Right forelimb (tissue), 1 donor: ENCODE measurements around the gene TIA1.
A peak's percentile ranks its signal among the peaks of the same experiment; 100 is the strongest.
"Not testable (repeated sequence)": the region's sequence is repeated elsewhere in the genome, so short reads cannot be mapped to it uniquely, and the experiment has no call there.

ENCODE experiments used
- DNase-seq: peaks from one replicate; pipeline ENCODE4 v3.0.0-alpha.2; 2018

The TIA1 gene

DNA sequence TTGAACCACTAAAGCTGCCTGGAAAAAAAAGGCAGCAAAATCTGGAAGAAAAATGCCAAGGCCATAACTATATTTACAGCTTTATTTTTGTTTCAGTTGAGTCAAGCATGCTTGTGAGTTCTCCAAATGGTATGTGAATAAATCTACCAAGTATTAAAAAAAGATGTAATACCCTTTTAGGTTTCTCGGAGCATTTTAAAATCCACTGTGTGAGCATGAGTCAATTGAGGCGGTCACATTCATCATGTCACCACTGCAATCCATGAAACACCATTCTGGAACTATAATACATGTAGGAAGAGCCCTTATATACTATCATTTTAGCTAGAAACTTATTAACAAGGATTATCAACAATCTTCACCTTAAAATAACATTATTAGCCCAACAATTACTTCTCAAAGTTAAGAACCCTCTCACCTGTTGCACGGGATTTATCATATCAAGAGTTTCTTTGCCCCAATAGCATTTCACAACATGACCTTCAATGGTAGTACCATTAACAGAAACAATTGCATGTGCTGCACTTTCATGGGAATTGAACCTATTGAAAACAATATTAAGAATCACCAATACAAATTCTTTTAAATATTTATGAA, 33.4 kb downstream of the TIA1 start:
- DNase-seq, result no peak

DNA sequence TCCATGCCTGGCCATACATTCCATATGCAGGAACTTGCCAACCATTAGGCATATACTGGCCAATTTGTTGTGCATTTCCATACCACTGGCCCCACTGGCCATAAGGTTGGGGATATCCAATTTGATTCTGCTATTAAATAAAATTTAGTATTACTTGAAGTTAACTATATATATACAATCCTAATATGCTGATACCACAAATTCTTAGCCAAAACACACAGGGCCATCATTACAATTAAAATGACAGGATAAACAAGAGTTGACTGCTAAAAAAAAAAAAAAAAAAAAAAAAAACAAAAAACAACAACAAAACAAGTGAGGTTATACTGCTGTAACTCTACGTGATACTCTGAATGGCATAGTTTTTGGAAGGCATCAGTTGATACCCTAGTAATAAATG, 34.1 kb downstream of the TIA1 start:
- DNase-seq, result no peak

DNA sequence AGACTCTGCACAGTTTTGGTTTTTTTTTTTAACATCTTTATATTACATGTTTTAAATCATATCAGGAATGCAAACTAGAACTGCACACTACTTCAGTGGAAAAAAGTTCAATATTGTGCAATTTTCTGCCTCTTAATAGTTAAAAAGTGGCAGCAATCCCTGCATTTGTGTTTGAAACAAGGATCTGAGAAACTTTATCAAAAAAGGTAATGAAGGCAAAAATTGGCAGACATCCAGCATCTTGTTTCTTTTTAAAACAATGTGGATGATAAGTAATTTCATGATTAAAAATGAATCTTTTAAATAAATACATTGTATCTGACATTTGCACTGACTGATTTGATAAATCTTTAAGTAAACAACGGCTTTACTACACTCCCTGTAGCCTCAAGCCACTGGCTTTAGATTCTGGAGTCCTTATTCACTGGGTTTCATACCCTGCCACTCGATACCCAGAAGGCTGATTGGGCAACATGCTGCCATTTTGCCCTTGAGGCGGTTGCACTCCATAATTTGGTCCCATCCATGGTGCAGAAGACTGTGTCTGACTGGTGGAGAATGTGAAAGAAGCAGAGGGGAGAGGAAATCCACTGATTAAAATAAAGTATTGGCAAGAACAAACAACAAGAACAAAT, 36.0 kb downstream of the TIA1 start:
- DNase-seq, result no peak

DNA sequence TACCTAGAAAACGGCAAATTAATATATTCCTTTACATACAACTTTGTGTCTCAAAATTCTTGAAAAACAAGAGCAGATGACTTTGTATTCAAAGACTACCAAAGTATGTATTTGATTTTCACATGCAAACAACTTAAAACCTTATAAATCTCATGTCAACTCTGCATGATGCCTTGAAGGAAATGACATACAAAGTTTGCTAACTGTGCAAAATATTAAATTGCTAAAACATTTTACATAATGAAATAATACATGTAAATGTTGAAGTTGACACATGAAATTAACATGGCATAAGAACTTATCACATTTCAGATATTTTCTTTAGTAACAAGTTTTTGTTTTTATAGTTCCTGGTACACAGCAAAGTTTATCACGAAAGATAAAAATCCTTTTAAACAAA, 36.8 kb downstream of the TIA1 start:
- DNase-seq, result no peak

DNA sequence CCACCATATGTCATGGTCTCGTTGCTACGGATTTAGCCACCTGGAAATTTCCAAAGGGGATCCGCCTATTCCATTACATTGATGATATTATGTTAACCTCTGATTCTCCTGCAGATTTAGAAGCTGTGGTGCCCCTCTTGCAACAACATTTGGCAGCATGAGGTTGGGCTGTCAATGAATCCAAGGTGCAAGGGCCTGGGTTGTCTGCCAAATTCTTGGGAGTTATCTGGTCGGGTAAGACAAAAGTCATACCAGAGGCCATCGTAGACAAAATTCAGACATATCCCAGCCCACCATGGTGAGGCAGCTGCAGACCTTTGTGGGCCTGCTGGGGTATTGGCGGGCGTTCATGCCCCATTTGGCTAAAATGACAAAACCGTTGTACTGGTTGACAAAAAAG, 44.0 kb downstream of the TIA1 start:
- DNase-seq, result no peak

DNA sequence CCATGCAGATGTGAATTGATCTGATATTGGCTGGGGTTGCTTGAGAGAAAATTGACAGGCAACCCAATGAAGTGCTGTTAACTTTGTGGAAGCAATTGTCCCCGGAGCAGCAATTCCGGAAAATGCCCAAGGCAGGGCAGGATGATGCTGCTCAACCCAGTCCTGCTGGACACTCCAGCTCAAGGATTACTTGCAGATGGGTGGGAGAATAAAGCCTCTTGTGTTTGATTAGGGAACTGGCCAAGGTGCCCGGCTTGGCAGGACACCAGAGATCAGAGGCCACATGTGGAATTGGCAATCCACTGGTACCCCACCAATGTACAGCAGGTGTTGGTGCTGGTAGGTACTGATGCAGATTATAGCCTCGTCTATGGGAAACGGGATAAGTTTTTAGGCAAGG, 45.3 kb downstream of the TIA1 start:
- no peak for DNase-seq

DNA sequence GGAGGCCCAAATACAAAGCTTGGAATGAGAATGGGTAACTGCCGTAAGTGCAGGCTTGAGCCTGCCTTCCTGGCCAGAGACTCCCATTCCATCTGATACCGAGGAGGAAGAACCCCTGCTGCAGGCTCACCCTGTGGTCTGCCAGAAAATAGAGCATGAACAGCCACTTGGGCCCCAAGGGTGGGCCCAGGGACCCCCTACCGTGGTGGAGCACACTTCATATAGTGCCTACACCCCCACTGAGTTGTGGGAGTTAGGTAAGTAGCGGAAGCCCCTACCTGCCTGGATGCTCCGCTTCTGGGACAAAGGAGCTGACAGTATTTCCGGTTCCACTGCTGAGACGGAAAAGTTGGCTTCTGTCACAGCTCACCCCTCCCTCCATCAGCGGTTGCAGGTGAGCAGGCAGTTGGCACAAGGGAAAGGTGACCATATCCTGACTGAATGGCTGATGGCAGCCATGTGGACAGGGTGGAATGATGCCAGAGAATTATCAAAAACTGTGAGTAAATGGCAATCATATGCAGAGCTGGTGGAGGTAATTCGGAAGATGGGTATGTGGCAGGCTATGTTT, 46.1 kb downstream of the TIA1 start:
- no peak for DNase-seq

DNA sequence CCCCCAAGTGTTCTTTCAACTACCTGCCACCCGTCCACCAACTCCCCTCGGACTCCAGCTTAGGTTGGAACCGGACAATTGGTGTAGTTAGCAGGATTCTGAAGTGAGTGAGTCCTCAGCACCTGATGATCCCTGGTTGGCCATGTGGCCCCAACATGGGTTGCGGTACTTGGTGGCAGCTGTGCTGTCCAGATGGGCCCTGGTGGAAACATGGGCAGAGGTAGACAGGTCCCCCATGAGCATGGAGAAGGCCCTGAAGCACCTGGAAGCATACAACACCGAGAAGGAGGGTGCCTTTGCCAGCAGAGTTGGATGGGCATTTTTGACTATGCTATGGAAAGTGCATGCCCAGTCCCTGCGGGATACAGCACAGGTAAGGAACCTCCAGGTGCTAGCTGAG, 46.6 kb downstream of the TIA1 start:
- DNase-seq, result no peak

DNA sequence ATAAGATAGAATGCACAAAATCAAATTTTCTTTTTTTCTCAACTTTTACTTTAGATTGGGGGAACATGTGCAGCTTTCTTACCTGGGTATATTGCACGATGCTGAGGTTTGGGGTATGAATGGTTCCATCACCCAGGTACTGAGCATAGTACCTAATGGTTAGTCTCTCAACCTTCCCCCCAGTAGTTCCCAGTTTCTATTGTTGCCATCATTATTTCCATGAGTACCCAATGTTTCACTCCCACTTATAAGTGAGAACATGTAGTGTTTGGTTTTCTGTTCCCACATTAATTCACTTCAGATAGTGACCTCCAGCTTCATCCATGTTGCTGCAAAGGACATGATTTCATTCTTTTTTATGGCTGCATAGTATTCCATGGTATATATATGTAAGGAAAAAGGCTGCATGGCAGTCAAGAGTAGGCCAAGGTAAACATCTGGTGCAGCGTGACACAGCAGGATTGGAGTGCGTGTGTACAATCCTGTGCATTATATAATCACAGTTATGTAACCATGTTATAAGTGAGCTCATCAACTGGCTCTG, 47.1 kb downstream of the TIA1 start:
- no peak for DNase-seq

DNA sequence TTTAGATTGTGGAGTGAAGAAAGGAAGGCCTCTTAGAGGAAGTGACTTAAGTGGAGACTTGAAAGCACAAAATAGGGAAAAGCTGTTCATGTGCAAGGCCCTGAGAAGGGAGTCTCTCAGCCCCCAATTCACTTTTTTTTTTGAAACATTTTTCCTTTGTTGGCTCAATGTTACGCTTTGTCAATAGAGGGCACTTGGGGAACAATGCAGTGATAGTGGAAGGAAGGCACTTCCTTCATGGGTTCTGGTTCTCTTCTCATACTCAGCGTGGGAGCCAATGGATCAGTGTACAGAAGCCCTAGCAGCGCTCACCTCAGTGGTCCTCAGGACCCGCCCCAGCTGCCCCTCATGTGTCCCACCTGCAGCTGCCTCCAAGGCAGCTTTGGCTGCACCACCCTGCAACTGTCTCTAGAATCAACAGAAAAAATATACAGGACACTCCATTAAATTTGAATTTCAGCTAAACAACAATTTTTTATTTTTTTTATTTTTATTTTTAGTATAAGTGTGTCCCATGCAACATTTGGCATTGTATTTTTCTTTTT, 49.0 kb downstream of the TIA1 start:
- DNase-seq, result no peak

DNA sequence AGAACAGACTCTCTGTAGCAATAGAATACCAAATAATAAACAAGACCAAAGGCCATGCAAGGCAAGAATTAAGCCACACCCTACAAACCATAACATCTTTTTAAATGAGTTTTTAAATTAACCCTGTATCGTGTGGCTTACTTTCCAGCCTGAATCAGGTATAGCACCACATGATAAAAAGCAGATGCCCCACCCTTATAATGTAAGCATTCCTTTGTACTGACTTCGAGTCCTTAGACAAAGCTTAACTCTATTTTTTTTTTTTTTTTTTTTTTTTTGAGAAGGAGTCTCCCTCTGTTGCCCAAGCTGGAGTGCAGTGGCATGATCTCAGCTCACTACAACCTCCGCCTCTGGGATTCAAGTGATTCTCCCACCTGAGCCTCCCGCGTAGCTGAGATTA, 55.9 kb downstream of the TIA1 start:
- DNase-seq, result no peak

DNA sequence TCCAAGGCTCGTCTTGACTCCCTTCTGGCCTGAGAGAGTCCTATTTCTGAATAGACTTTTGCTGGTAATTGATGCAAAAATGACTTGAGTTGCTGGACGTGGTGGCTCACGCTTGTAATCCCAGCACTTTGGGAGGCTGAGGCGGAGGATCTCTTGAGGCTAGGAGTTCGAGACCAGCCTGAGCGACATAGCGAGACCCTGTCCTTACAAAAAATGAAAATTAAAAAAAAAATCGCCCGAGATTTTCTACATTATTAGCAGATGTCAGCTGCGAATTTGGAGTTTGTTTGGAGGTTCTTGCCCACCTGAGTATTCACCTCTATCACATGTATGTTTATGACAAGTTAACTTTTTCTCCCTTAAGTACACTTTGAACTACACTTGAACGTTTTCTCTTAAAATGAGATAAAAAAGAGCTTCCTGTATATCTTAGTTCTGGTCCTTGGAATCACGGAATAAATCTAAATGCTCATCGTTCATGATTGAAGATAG, 57.1 kb downstream of the TIA1 start:
- DNase-seq, result no peak

DNA sequence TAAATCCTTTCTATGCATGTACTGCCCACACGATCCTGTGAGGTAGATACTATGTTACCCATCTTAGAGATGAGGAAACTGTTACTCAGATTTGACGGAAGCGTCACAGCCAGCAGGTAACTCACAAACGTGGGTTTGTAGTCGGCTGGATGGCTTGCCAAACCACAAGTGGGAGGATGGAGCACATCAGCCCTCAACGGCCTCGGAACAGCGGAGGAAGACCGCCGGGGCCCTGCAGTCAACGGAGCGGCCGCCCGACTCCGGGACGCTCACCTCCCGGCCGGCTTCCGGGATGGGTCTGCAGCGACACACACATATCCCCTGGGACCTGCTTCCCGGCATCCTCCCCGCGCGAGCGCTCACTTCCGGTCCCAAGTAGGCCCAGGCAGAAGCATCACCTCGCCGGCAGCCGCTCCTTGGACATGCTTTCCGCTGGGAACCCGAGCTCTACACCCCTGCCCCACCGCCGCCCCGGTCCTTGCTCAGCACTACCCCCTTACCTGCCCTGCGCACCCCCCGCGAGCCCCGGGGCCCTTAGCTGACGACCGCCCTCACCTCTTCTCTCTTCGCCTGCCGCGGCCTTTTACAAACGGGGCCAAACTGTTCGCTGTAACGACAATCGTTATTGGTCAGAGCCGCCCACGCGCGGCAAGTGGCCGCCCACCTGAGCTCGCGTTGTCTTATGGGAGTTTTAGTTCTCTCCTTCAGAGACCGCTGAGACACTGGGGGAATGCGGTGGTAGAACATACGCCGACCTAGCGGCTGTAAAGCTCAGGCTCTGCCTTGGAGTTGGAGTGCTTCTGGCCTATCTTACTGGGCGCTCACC, 57.8 kb downstream of the TIA1 start, which contains the start of gene C2orf42:
TSS of gene C2orf42 (minus strand) at position 602 of the 826 bp plus-strand sequence. CDS start 9,034 bp downstream, outside the sequence.
- DNase-seq, result peak; percentile 99

DNA sequence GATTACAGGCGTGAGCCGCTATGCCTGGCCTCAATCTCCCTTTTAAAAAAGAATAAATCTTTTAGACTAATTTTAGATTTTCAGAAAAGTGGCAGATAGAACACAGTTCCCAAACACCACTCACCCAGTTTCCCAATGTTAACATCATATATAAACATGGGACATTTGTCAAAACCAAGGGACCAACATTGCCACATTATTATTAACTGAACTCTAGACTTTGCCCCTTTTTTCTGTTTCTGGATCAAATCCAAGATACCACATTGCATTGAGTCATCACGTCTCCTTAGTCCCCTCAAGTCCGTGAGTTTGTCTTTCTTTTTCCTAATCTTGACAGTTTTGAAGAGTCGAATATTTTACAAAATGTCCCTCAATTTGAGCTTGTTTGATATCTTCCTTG, 60.0 kb downstream of the TIA1 start:
- DNase-seq, result no peak

DNA sequence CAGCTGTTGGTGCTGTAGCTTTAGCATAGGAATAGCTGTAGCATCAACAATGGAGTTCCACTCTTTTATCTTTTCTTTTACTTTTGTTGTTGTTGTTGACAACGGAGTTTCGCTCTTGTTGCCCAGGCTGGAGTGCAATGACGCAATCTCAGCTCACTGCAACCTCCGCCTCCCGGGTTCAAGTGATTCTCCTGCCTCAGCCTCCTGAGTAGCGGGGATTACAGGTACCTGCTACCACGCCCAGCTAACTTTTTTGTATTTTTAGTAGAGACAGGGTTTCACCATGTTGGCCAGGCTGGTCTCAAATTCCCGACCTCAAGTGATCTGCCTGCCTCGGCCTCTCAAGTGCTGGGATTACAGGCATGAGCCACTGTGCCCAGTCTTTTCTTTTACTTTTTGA, 61.3 kb downstream of the TIA1 start:
- DNase-seq, result not testable (repeated sequence)

DNA sequence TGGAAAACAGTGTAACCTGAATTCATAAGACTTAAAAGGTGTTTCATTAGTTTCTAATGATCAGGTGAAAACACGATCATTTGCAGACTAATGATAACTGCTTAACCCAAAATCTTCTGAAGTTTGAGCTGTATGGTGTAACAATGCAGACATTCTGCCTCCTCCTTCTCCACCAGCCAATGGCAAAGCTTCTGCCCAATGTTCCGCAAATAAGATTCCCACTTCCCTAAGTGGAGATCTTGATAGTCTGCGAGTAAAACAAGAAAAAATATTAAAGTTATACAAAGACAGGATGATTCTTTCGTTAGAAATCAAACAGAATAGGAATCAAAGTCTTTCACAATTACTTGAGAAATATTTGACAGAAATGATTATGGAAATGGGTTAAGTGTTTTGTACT, 65.7 kb downstream of the TIA1 start:
- DNase-seq, result no peak

DNA sequence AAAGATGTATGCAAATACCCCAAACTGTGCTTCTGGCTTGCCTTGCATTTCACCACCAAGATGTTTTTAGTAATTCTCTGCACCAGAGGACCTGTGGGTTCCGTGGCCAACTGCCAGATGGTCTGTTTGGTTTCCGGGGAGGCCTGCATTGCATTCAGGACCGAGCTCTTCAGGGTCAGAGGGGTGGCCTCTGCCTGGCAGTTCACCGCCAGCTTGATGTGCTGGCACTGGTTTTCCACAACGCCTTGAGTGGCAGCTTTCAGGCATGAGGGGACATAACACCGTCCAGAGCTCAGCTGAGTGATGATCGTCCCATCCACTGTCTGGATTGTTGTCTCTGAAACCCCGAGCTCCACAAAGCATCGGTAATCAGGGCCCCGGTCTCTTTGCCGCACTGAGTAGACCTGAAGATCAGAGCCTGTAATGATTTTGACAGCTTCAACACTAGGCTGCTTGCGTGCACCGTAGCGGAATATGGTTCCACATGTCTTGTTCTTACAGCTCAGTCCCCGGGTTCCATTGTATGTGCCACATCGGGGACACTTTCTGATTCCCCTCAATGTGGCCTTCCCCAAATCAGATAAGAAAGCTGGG, 67.0 kb downstream of the TIA1 start:
- DNase-seq, result no peak

DNA sequence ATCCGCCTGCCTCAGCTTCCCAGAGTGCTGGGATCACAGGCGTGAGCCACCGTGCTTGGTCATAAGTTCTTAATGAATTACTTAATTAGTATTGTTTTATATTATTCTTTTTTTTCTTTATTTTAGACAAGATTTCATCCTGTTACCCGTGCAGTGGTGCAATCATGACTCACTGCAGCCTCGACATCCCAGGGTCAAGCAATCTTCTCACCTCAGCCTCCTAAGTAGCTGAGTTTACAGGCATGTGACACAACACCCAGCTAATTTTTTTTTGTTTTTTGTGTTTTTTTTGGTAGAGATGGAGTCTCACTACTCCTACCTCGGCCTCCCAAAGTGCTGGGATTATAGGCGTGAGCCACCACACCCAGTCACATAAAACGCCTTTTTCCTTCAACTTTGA, 74.9 kb downstream of the TIA1 start:
- DNase-seq, result no peak

DNA sequence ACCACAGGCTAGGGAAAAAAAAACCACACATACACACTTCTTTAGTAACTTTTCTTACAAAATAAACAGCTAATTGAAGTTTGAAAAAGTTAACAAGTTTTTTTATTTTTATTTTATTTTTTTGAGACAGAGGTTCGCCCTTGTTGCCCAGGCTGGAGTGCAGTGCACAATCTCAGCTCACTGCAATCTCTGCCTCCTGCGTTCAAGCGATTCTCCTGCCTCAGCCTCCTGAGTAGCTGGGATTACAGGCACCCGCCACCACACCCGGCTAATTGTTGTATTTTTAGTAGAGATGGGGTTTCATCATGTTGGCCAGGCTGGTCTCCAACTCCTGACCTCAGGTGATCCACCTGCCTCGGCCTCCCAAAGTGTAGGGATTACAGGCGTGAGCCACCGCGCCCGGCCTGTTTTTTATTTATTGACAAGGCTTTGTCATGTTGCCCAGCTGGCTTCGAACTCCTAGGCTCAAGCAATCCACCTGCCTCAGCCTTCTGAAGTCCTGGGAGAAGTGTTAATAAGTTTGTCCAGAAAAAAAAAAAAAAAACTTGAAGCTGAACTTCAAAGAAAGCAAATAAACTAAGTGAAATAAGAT, 78.7 kb downstream of the TIA1 start:
- DNase-seq, result not testable (repeated sequence)

DNA sequence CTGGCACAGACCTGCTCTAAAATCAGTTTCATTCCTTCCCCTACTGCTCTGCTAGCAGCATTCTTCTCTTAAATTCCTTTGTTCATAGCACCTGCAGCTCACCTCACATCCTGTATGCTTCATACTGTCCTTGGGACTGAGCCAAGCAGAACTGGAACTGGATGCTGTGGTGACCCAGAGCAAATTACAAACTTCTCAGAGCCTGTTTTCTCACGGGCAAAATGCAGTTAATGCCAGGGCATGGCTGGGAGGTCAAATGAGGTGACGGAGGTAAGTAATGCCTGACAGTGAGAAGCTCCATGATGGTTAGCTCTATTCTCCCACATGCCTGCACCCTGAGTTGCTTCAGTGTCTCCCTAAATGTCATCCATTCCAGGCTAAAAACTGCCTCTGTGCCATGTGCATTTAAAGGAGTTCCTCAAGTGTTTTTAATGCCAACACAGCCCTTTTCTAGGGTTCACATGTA, 87.3 kb downstream of the TIA1 start:
- DNase-seq, result no peak

DNA sequence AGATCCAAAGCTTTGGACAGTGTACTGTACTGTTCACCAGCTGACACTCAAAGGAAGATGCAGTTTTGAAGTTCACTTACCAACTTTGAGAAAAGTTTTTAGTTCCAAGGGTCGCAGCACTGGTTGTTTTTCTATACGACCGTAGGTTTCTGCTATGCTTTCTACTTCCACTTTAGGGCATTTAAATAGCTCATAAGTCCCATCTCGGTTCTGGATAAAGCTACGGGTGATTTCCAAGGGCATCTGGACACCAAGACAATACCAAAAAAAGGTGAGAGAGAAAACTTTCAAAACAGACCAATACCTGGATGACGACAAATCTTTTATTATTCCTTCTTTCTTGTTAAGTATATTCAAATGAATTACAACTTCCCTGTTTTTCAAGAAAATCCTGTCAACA, 87.9 kb downstream of the TIA1 start:
- DNase-seq, result no peak
